ENCODE data around the gene DENND11. TPM values are rescaled to one million over a fixed set of nuclear protein-coding genes. Genes with fewer than 3 reads are reported as not detected.

The DENND11 gene
- polyA plus RNA-seq, 2 of the 4 experiments (the other 2 are of a cell fraction), result 7.1 to 11.5 TPM

DNA sequence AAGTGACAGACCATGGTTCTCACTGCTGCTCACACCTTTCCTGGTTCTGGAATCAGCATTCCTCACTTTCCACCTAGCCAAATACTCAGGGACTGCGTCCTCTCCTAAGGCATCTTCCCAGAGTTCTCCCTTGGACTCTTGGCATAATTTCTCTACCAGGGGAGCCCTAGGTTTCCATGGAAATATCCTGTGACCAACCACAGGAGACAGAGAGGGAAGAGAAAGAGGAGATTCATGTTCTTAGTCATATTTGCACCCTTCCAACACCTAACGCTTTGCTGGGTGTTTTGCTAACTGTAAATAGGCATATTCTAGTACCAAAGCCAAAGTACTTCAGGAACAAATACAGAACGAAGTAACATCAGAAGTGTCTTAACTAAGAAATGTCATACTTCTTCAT is 28.6 kb downstream of the DENND11 start:
- no peak overlapping the region for H3K4me2 ChIP-seq
- ATAC-seq, result no peak
- ChIA-PET POLR2A (no interaction called here), CTCF (interaction anchor here (0.9 to 1.7 kb wide), 3 partner anchors 12 to 65 kb away, joined by 3 to 5 read pairs (median 4); partner anchors contain the start of gene SSBP1)
- DNase-seq (ENCODE audit: low read depth in 1 of 2, low spot score in 1 of 2), result no peak
- no peak for FAIRE-seq
- TF ChIP-seq ZC3H11A (IDR thresholded peaks at IDR 0.05) (no peak), KDM5A (IDR thresholded peaks at IDR 0.05) (no peak), JUNB (IDR thresholded peaks at IDR 0.05) (no peak), CBX8 (IDR thresholded peaks at IDR 0.05) (no peak), HOXB5 (CRISPR knock-in tag; IDR thresholded peaks at IDR 0.05) (no peak), RNF2 (IDR thresholded peaks at IDR 0.05; ENCODE audit: borderline replicate concordance, low read depth) (no peak), NFE2L2 (conservative IDR thresholded peaks at IDR 0.05; ENCODE audit: low read length) (no peak), SREBF2 (IDR thresholded peaks at IDR 0.05) (no peak), HOXB13 (CRISPR knock-in tag; IDR thresholded peaks at IDR 0.05; ENCODE audit: low read depth) (no peak), HOXA7 (CRISPR knock-in tag; IDR thresholded peaks at IDR 0.05) (no peak), MYC (IDR thresholded peaks at IDR 0.05; ENCODE audit: borderline replicate concordance, low read length) (no peak), SMC3 (IDR thresholded peaks at IDR 0.05) (no peak), BHLHE40 (IDR thresholded peaks at IDR 0.05; ENCODE audit: low read depth, low read length) (no peak), JUN (IDR thresholded peaks at IDR 0.05) (no peak), RFX5 (IDR thresholded peaks at IDR 0.05) (no peak), EHMT2 (IDR thresholded peaks at IDR 0.05; ENCODE audit: low read depth) (no peak)
- TF ChIP-seq, protein P1, sequence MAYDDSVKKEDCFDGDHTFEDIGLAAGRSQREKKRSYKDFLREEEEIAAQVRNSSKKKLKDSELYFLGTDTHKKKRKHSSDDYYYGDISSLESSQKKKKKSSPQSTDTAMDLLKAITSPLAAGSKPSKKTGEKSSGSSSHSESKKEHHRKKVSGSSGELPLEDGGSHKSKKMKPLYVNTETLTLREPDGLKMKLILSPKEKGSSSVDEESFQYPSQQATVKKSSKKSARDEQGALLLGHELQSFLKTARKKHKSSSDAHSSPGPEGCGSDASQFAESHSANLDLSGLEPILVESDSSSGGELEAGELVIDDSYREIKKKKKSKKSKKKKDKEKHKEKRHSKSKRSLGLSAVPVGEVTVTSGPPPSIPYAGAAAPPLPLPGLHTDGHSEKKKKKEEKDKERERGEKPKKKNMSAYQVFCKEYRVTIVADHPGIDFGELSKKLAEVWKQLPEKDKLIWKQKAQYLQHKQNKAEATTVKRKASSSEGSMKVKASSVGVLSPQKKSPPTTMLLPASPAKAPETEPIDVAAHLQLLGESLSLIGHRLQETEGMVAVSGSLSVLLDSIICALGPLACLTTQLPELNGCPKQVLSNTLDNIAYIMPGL (CRISPR knock-in tag; IDR thresholded peaks at IDR 0.05; ENCODE audit: borderline replicate concordance), result no peak
- TF ChIP-seq, protein P2, sequence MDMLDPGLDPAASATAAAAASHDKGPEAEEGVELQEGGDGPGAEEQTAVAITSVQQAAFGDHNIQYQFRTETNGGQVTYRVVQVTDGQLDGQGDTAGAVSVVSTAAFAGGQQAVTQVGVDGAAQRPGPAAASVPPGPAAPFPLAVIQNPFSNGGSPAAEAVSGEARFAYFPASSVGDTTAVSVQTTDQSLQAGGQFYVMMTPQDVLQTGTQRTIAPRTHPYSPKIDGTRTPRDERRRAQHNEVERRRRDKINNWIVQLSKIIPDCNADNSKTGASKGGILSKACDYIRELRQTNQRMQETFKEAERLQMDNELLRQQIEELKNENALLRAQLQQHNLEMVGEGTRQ (IDR thresholded peaks at IDR 0.05), result no peak
- WGBS (ENCODE audit: missing lambda C conversion rate), result 90% methylated on average over 3 of the region's 3 CpGs
- peaks cover 17% of the 10 kb centered on the region; the same call in 2 of the 3 replicates for H3K4me1 ChIP-seq
- no peak overlapping the region for H3K4me3 ChIP-seq
- H3K9me3 ChIP-seq, result no peaks in the 10 kb centered on the region
- H3K27ac ChIP-seq, result no peak overlapping the region

DNA sequence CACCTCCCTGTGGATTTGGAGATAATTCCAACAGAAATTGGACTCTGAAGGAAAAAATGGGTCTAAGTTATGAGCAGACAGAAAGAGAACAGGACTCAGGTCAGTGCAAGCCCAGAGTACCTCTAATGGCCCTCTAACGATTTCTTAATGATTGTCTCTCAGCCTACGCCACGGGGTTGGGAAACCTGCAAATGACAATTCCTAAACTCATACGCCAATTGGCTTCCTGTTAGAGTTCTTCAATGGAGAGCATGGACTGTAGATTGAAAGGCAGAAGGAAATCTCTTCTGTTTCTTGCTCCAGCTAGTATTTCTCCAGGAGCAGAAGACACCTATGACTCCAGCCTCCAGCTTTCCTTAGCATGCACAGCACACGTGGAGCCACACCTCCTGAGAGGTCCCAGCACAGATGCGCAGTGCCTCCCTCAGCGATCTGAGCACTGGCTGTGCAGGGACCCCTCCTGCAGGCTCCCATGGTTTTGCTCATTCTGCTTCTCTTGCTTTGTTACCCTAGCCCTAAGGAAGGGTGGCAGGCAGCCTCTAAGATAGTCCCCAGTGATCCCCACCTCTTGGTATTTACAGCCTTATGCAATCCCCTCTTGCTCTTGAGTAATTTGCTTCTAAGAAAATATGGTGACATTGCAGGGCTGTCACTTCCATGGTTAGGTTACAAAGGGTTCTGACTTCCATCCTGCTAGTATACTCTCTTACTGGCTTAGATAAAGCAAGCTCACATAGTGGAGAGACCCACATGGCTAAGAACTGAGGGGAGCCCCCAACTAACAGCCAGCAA is 30.1 kb downstream of the DENND11 start:
- Histone ChIP-seq H3K27ac (no peak overlapping the region; a peak in 1 of 6 replicates), H3K9me3 (no peaks in the 10 kb centered on the region), H3K4me3 (no peak overlapping the region), H3K4me1 (peaks cover 17% of the 10 kb centered on the region; the same call in 2 of the 3 replicates), H3K4me2 (no peak overlapping the region)
- 93% methylated on average over 7 of the region's 7 CpGs for WGBS (ENCODE audit: missing lambda C conversion rate)
- ATAC-seq (no peak), FAIRE-seq (no peak), DNase-seq (ENCODE audit: low read depth in 1 of 2, low spot score in 1 of 2) (no peak)
- POLR2A ChIA-PET, result no interaction called here
- CTCF ChIA-PET, result interaction anchor here (1.2 to 1.7 kb wide), 2 partner anchors 18 to 66 kb away, joined by 4 to 5 read pairs; partner anchors contain the start of gene SSBP1
- no peak for TF ChIP-seq FOXS1 (CRISPR knock-in tag; IDR thresholded peaks at IDR 0.05)
- TF ChIP-seq CEBPB (IDR thresholded peaks at IDR 0.05), result peak in 1 of 2 experiments; percentile 17; a peak in 2 of 4 replicates

DNA sequence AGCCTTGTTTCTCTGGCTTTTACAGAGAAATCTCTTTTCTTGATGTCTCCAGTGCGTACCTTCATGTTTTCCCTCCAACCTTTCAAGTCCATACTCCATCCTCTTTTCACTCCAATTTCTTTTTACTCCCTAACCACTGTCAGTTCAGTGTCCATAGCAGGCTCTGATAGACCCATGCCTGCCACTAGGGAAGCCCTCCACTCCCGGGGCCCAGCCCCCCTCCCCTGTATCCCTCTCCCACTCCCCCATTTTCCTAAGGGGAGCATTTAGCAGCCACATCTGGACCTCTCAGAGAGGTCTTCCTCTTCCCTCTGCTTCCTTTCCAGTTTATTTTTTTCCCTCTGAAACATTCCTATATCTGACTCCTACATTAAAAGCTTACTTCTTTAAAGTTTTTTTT is 33.1 kb downstream of the DENND11 start:
- peaks cover 12% of the 10 kb centered on the region for H3K4me1 ChIP-seq
- FAIRE-seq (no peak), DNase-seq (ENCODE audit: low read depth in 1 of 2, low spot score in 1 of 2) (no peak), ATAC-seq (no peak)
- H3K9me3 ChIP-seq, result no peaks in the 10 kb centered on the region
- no peak for TF ChIP-seq HOXB5 (CRISPR knock-in tag; IDR thresholded peaks at IDR 0.05)
- TF ChIP-seq CEBPB (IDR thresholded peaks at IDR 0.05), result no peak
- no peak for TF ChIP-seq EHF (CRISPR knock-in tag; IDR thresholded peaks at IDR 0.05)
- TF ChIP-seq RCOR1 (IDR thresholded peaks at IDR 0.05; ENCODE audit: low read depth, low read length), result no peak
- TF ChIP-seq HEYL (CRISPR knock-in tag; IDR thresholded peaks at IDR 0.05), result no peak
- TF ChIP-seq JUN (IDR thresholded peaks at IDR 0.05), result no peak
- TF ChIP-seq RNF2 (IDR thresholded peaks at IDR 0.05; ENCODE audit: borderline replicate concordance, low read depth), result no peak
- TF ChIP-seq, protein P3, sequence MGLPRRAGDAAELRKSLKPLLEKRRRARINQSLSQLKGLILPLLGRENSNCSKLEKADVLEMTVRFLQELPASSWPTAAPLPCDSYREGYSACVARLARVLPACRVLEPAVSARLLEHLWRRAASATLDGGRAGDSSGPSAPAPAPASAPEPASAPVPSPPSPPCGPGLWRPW (IDR thresholded peaks at IDR 0.05), result no peak
- TF ChIP-seq NPAS2 (CRISPR knock-in tag; IDR thresholded peaks at IDR 0.05; ENCODE audit: borderline replicate concordance), result no peak
- TF ChIP-seq, protein P4, sequence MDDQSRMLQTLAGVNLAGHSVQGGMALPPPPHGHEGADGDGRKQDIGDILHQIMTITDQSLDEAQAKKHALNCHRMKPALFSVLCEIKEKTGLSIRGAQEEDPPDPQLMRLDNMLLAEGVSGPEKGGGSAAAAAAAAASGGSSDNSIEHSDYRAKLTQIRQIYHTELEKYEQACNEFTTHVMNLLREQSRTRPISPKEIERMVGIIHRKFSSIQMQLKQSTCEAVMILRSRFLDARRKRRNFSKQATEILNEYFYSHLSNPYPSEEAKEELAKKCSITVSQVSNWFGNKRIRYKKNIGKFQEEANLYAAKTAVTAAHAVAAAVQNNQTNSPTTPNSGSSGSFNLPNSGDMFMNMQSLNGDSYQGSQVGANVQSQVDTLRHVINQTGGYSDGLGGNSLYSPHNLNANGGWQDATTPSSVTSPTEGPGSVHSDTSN (IDR thresholded peaks at IDR 0.05), result no peak
- TF ChIP-seq RFX5 (IDR thresholded peaks at IDR 0.05), result no peak
- TF ChIP-seq, protein P5, sequence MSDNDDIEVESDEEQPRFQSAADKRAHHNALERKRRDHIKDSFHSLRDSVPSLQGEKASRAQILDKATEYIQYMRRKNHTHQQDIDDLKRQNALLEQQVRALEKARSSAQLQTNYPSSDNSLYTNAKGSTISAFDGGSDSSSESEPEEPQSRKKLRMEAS (IDR thresholded peaks at IDR 0.05), result no peak
- CTCF ChIA-PET, result interaction anchor here (0.6 to 1.0 kb wide), 2 partner anchors 9 to 216 kb away, joined by 3 to 6 read pairs; no protein-coding TSS in a partner anchor
- H3K4me3 ChIP-seq, result no peak overlapping the region
- H3K27ac ChIP-seq, result no peak overlapping the region
- POLR2A ChIA-PET, result no interaction called here
- WGBS (ENCODE audit: missing lambda C conversion rate), result 66% methylated on average over 2 of the region's 2 CpGs
- H3K4me2 ChIP-seq, result no peak overlapping the region

All from A549 (cell line).